HepG2 (cell line): ENCODE measurements around the gene SDC1. TPM values are rescaled to one million over a fixed set of nuclear protein-coding genes. Genes with fewer than 3 reads are reported as not detected.

Source experiments
- ATAC-seq: fragments of 200-7000 bp; cut with Tn5 transposase; 3 replicates; pipeline ENCODE4 v1.9.1; 2020; ENCODE audit warnings: mild to moderate bottlenecking, moderate library complexity
- BruUV-seq: library from RNA; stranded (reverse); fragments of 400-500 nt; replicated peaks from 2 replicates; lab custom pipeline; 2021; lab: Mats Ljungman, UMichigan
- CTCF ChIA-PET: fragments of 300-600 bp; formaldehyde crosslinking; extraction: SDS; loops from one replicate; lab custom pipeline; 2021; ENCODE audit warnings: low total read pairs, inconsistent platforms, low intra/inter-chr PET ratio; lab: Yijun Ruan, JAX
- POLR2A ChIA-PET: fragments of 350-600 bp; sonication (Branson Sonifier 250); formaldehyde crosslinking; loops from one replicate; lab custom pipeline; 2020; ENCODE audit warnings: antibody characterized with exemption, inconsistent platforms; lab: Yijun Ruan, JAX
- DNase-seq: peaks from one replicate; pipeline ENCODE4 v3.0.0-alpha.2; 2015; ENCODE audit warnings: low spot score
- FAIRE-seq: peaks from 3 replicates; lab custom pipeline; 2011; peaks lifted over from hg19 to GRCh38; lab: Jason Lieb, UNC
- H2AFZ ChIP-seq: one replicate; pipeline ENCODE4 v1.6.1; 2011; ENCODE audit warnings: low read length, inconsistent platforms
- H3K27ac ChIP-seq: fragments of 300-600 bp; 3 replicates; pipeline ENCODE4 v1.8.0; 2011; ENCODE audit warnings: mixed run types, mild to moderate bottlenecking, mixed read lengths, low read length, inconsistent platforms; ENCODE audit not compliant: insufficient read depth; ENCODE audit errors: extremely low read length
- H3K27me3 ChIP-seq, 2 experiments: fragments of 200-600 bp in 1 of 2; 2 replicates in 1 of 2; 3 replicates in 1 of 2; pipeline versions ENCODE4 v1.6.0 to v1.8.0; 2011; ENCODE audit warnings: low read length in 2 of 2, mild to moderate bottlenecking in 2 of 2, moderate library complexity in 2 of 2, inconsistent platforms in 1 of 2; ENCODE audit not compliant: insufficient read depth in 2 of 2, control insufficient read depth in 1 of 2
- H3K36me3 ChIP-seq, 2 experiments: fragments of 200-600 bp in 1 of 2; replicated peaks in 1 of 2; 2 replicates in 1 of 2; 3 replicates in 1 of 2; pipeline versions ENCODE4 v1.5.1 to v1.8.0; 2011; ENCODE audit warnings: low read length in 2 of 2, inconsistent platforms in 1 of 2; ENCODE audit not compliant: insufficient read depth in 2 of 2, control insufficient read depth in 1 of 2
- H3K4me1 ChIP-seq: 2 replicates; pipeline ENCODE4 v1.5.1; 2012; ENCODE audit warnings: low read length, inconsistent platforms; ENCODE audit not compliant: insufficient read depth
- H3K4me2 ChIP-seq: 2 replicates; pipeline ENCODE4 v1.6.0; 2011; ENCODE audit warnings: low read depth, low read length, inconsistent platforms
- H3K4me3 ChIP-seq, 3 experiments: fragments of 200-600 bp in 1 of 3; sonication (generic), shearing (Covaris generic) in 1 of 3; replicated peaks in 1 of 3; 2 replicates each; pipeline ENCODE4 v1.5.1; 2011 to 2016; ENCODE audit warnings: low read length in 3 of 3, inconsistent platforms in 2 of 3, low read depth in 2 of 3, mild to moderate bottlenecking in 2 of 3, control low read depth in 1 of 3, mixed read lengths in 1 of 3; ENCODE audit not compliant: insufficient read depth in 1 of 3
- H3K79me2 ChIP-seq: one replicate; pipeline ENCODE4 v1.6.1; 2011; ENCODE audit warnings: low read length, inconsistent platforms; ENCODE audit not compliant: insufficient read depth
- H3K9ac ChIP-seq: 2 replicates; pipeline ENCODE4 v1.6.0; 2011; ENCODE audit warnings: mild to moderate bottlenecking, low read depth, low read length, inconsistent platforms; ENCODE audit not compliant: insufficient read depth
- H3K9me3 ChIP-seq: 2 replicates; pipeline ENCODE4 v1.5.1; 2012; ENCODE audit warnings: mild to moderate bottlenecking, low read length
- H4K20me1 ChIP-seq: 2 replicates; pipeline ENCODE4 v1.6.0; 2011; ENCODE audit warnings: inconsistent platforms, mild to moderate bottlenecking, low read length, moderate library complexity; ENCODE audit not compliant: insufficient read depth
- ARID5B ChIP-seq: IDR thresholded peaks from 2 replicates; pipeline ENCODE4 v1.4.0; 2020; ENCODE audit warnings: mild to moderate bottlenecking, missing genetic modification reagents
- CREM ChIP-seq, 2 experiments: sonication (generic) in 1 of 2; formaldehyde crosslinking in 1 of 2; IDR thresholded peaks; 2 replicates each; pipeline versions ENCODE4 v1.4.0 to v1.6.1; 2016 to 2020; ENCODE audit warnings: antibody characterized with exemption in 1 of 2, mild to moderate bottlenecking in 1 of 2, missing genetic modification reagents in 1 of 2
- NFRKB ChIP-seq: fragments of 450-650 bp; IDR thresholded peaks from 2 replicates; pipeline ENCODE4 v1.6.1; 2017
- PAWR ChIP-seq: sonication (generic); formaldehyde crosslinking; IDR thresholded peaks from 2 replicates; pipeline ENCODE4 v1.4.0; 2020; ENCODE audit warnings: missing genetic modification reagents, mild to moderate bottlenecking, borderline replicate concordance
- PCBP2 ChIP-seq: fragments of 200-400 bp; formaldehyde crosslinking; optimal IDR thresholded peaks from 2 replicates; pipeline ENCODE3; 2018; ENCODE audit warnings: low read length, low read depth; ENCODE audit not compliant: poor library complexity, severe bottlenecking
- RCOR2 ChIP-seq: IDR thresholded peaks from 2 replicates; pipeline ENCODE4 v1.6.1; 2016; ENCODE audit warnings: missing biosample characterization, missing genetic modification reagents
- RFX3 ChIP-seq: IDR thresholded peaks from 2 replicates; pipeline ENCODE4 v1.6.1; 2016; ENCODE audit warnings: missing biosample characterization, missing genetic modification reagents
- RFXAP ChIP-seq: sonication (generic); formaldehyde crosslinking; IDR thresholded peaks from 2 replicates; pipeline ENCODE4 v1.4.0; 2020; ENCODE audit warnings: missing genetic modification reagents, borderline replicate concordance
- RXRB ChIP-seq: IDR thresholded peaks from 2 replicates; pipeline ENCODE4 v1.6.1; 2016; ENCODE audit warnings: borderline replicate concordance, missing genetic modification reagents, missing compliant biosample characterization
- SSRP1 ChIP-seq: IDR thresholded peaks from 2 replicates; pipeline ENCODE4 v1.6.1; 2016; ENCODE audit warnings: control low read depth
- TGIF2 ChIP-seq: IDR thresholded peaks from 2 replicates; pipeline ENCODE4 v1.6.1; 2016; ENCODE audit warnings: control low read depth, missing compliant biosample characterization
- ZNF17 ChIP-seq: sonication (generic); formaldehyde crosslinking; IDR thresholded peaks from 2 replicates; pipeline ENCODE4 v1.5.0; 2020; ENCODE audit warnings: mild to moderate bottlenecking, missing genetic modification reagents
- ZNF44 ChIP-seq: sonication (generic); formaldehyde crosslinking; IDR thresholded peaks from 2 replicates; pipeline ENCODE4 v1.5.1; 2020; ENCODE audit warnings: mild to moderate bottlenecking, missing genetic modification reagents
- ZNF543 ChIP-seq: sonication (generic); formaldehyde crosslinking; IDR thresholded peaks from 2 replicates; pipeline ENCODE4 v1.4.0; 2020; ENCODE audit warnings: mild to moderate bottlenecking, missing genetic modification reagents
- WGBS: methylation state at CpG from one replicate; pipeline ENCODE4 v1.1.6; 2017; ENCODE audit warnings: low lambda C conversion rate; 5-methylcytosine and 5-hydroxymethylcytosine counted together
- in situ Hi-C: cut with HindIII; loops from 2 replicates; pipeline ENCODE4 v1.10.0; 2017; ENCODE audit warnings: low pct_unique_long_range_greater_than_20kb; ENCODE audit not compliant: extremely low pct_ligation_motif_present
- intact Hi-C: fragments of 100-400 bp; cut with micrococcal nuclease; formaldehyde crosslinking; loops from one replicate; pipeline ENCODE4 v1.10.0; 2022; ENCODE audit not compliant: unreplicated experiment
- polyA plus RNA-seq, 8 experiments: library from polyadenylated mRNA; depleted of rRNA in 3 of 8; stranded (reverse) in 7 of 8; unstranded in 1 of 8; fragments of >200 nt; fragmentation: Illumina TruSeq in 4 of 8; extraction: Trizol in 4 of 8; gene quantifications; 2 replicates each; pipeline versions ENCODE4 v1.2.1 to v1.2.3, GENCODE V29; 2011 to 2016; ENCODE audit warnings: low read depth in 4 of 8, missing spikeins in 1 of 8, mixed read lengths in 1 of 8; ENCODE audit not compliant: insufficient read depth in 1 of 8
- total RNA-seq, 5 experiments: library from RNA; depleted of rRNA; stranded (reverse); fragments of >200 nt; fragmentation: Illumina TruSeq; extraction: Trizol; gene quantifications; 2 replicates each; pipeline ENCODE4 v1.2.3, GENCODE V29; 2016; ENCODE audit warnings: low read depth in 1 of 5
- TF ChIP-seq, protein P1 (sequence below): sonication (generic); formaldehyde crosslinking; IDR thresholded peaks from 2 replicates; pipeline ENCODE4 v1.8.0; 2022; ENCODE audit warnings: missing genetic modification reagents, mild to moderate bottlenecking, borderline replicate concordance
- TF ChIP-seq, protein P2 (sequence below): sonication (generic); formaldehyde crosslinking; IDR thresholded peaks from 2 replicates; pipeline ENCODE4 v1.4.0; 2020; ENCODE audit warnings: mild to moderate bottlenecking, low read depth, missing genetic modification reagents

The SDC1 gene
- total and polyA plus RNA-seq, 2 of the 13 experiments (the other 11 are each of a cell fraction or from before 2014, with no cell fraction given) = 108 to 119 TPM

GRCh38 chr2:20254731-20255130 lies 29.8 kb upstream of the SDC1 start:
- no peaks in the 10 kb centered on the region for H3K79me2 ChIP-seq
- in situ Hi-C loops = no loop called here
- no peaks in the 10 kb centered on the region for H3K27me3 ChIP-seq
- H3K27ac ChIP-seq = no peak overlapping the region
- CTCF ChIA-PET = no interaction called here
- no peak overlapping the region for H2AFZ ChIP-seq
- no peak overlapping the region for H3K9ac ChIP-seq
- no peaks in the 10 kb centered on the region for H4K20me1 ChIP-seq
- 96% methylated on average over 4 of the region's 4 CpGs for WGBS
- POLR2A ChIA-PET = no interaction called here
- no TSS peak for BruUV-seq
- no peaks in the 10 kb centered on the region for H3K4me1 ChIP-seq
- H3K4me2 ChIP-seq = no peak overlapping the region
- H3K9me3 ChIP-seq = no peaks in the 10 kb centered on the region
- no peak for ATAC-seq
- no peak for DNase-seq
- no peak for FAIRE-seq
- intact Hi-C loops = no loop called here
- peaks cover 22 to 81% of the 10 kb centered on the region in 2 experiments for H3K36me3 ChIP-seq
- H3K4me3 ChIP-seq = no peak overlapping the region
- TF ChIP-seq, protein P1, sequence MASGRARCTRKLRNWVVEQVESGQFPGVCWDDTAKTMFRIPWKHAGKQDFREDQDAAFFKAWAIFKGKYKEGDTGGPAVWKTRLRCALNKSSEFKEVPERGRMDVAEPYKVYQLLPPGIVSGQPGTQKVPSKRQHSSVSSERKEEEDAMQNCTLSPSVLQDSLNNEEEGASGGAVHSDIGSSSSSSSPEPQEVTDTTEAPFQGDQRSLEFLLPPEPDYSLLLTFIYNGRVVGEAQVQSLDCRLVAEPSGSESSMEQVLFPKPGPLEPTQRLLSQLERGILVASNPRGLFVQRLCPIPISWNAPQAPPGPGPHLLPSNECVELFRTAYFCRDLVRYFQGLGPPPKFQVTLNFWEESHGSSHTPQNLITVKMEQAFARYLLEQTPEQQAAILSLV (CRISPR knock-in tag) = no peak
- no peak for TF ChIP-seq ZNF543 (CRISPR knock-in tag)
- TF ChIP-seq CREM (IDR thresholded peaks at IDR 0.05) = no peak
- no peak for TF ChIP-seq CREM (CRISPR knock-in tag; IDR thresholded peaks at IDR 0.05)
- no peak for TF ChIP-seq PAWR (CRISPR knock-in tag)
- TF ChIP-seq PCBP2 = no peak
- TF ChIP-seq TGIF2 (CRISPR knock-in tag) = no peak
- TF ChIP-seq ZNF17 (CRISPR knock-in tag) = no peak
- TF ChIP-seq RFX3 = no peak
- no peak for TF ChIP-seq RFXAP (CRISPR knock-in tag)
- no peak for TF ChIP-seq ZNF44 (CRISPR knock-in tag)
- TF ChIP-seq RXRB = no peak
- TF ChIP-seq, protein P2, sequence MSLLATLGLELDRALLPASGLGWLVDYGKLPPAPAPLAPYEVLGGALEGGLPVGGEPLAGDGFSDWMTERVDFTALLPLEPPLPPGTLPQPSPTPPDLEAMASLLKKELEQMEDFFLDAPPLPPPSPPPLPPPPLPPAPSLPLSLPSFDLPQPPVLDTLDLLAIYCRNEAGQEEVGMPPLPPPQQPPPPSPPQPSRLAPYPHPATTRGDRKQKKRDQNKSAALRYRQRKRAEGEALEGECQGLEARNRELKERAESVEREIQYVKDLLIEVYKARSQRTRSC (CRISPR knock-in tag) = no peak
- TF ChIP-seq SSRP1 (CRISPR knock-in tag) = no peak
- TF ChIP-seq ARID5B (CRISPR knock-in tag) = no peak
- TF ChIP-seq NFRKB = no peak
- no peak for TF ChIP-seq RCOR2
